Kidney (tissue), 14 donors: Measurements from ENCODE around the gene MYF5. TPM values are rescaled to one million over a fixed set of nuclear protein-coding genes. Genes with fewer than 3 reads are reported as not detected.

Source experiments
- DNase-seq, 5 donors: peaks; one replicate each; pipeline ENCODE4 v3.0.0-alpha.2; 2013 to 2020
- FAIRE-seq: peaks from 2 replicates; lab custom pipeline; 2012; peaks lifted over from hg19 to GRCh38; lab: Jason Lieb, UNC
- H3K27ac ChIP-seq, 2 donors: one replicate each; pipeline ENCODE4 v1.7.0; 2013; ENCODE audit warnings: low read depth in 2 of 2, low read length in 2 of 2, inconsistent platforms in 1 of 2
- H3K27me3 ChIP-seq: one replicate; pipeline ENCODE4 v1.7.1; 2013; ENCODE audit warnings: low read length, inconsistent platforms; ENCODE audit not compliant: control insufficient read depth, insufficient read depth
- H3K36me3 ChIP-seq, 3 donors: one replicate each; pipeline versions ENCODE4 v1.7.0 to v1.7.1; 2013; ENCODE audit warnings: low read length in 3 of 3, control low read depth in 1 of 3, inconsistent platforms in 1 of 3; ENCODE audit not compliant: insufficient read depth in 3 of 3, control insufficient read depth in 2 of 3
- H3K4me1 ChIP-seq, 3 donors: one replicate each; pipeline versions ENCODE4 v1.7.0 to v1.7.1; 2013; ENCODE audit warnings: low read length in 3 of 3, inconsistent platforms in 1 of 3, low read depth in 1 of 3; ENCODE audit not compliant: control insufficient read depth in 2 of 3, insufficient read depth in 2 of 3
- H3K4me3 ChIP-seq, 3 donors: one replicate each; pipeline versions ENCODE4 v1.7.0 to v1.8.1; 2013; ENCODE audit warnings: low read length in 3 of 3, control low read depth in 1 of 3, inconsistent platforms in 1 of 3
- H3K9ac ChIP-seq, 3 donors: one replicate each; pipeline versions ENCODE4 v1.7.0 to v1.7.1; 2013; ENCODE audit warnings: low read length in 3 of 3, control low read depth in 1 of 3, inconsistent platforms in 1 of 3
- H3K9me3 ChIP-seq, 3 donors: one replicate each; pipeline versions ENCODE4 v1.7.0 to v1.7.1; 2013; ENCODE audit warnings: low read length in 3 of 3, control low read depth in 1 of 3, inconsistent platforms in 1 of 3; ENCODE audit not compliant: control insufficient read depth in 2 of 3, insufficient read depth in 1 of 3
- intact Hi-C: fragments of 100-400 bp; cut with DNase I; formaldehyde crosslinking; loops from one replicate; pipeline ENCODE4 v1.11.1; 2022
- polyA plus RNA-seq: library from polyadenylated mRNA; stranded (reverse); fragments of 350-450 nt; fragmentation: Illumina TruSeq; extraction: RNeasy Lipid Tissue Mini Kit (QIAGEN cat#74804); gene quantifications from one replicate; pipeline ENCODE4 v1.2.3, GENCODE V29; 2014; ENCODE audit warnings: low read depth, low replicate concordance; ENCODE audit not compliant: insufficient read depth
- total RNA-seq: library from RNA; stranded (reverse); fragmentation: NEBNext Ultra II Directional; extraction: Animal tissue kit (Norgen Biotek cat#: 25700); gene quantifications from one replicate; pipeline ENCODE4 v1.2.1, GENCODE V29; 2021
- TF ChIP-seq, protein P1 (sequence below): IDR thresholded peaks from 3 replicates; pipeline ENCODE4 v1.5.1; 2012; ENCODE audit warnings: mild to moderate bottlenecking, moderate library complexity, borderline replicate concordance; ENCODE audit not compliant: insufficient read depth; ENCODE audit errors: extremely low read depth
- donor health status: control.
- donor health status: control.
- donor health status: control.
- donor health status: control.
- donor health status: control.
- donor health status: DM: yes; HTN: yes; CAD: no.
- donor health status: Normal renal cell carcinoma (clear cell type).

The MYF5 gene
- total and polyA plus RNA-seq, 2 donors from 2014 or later, result not detected

DNA sequence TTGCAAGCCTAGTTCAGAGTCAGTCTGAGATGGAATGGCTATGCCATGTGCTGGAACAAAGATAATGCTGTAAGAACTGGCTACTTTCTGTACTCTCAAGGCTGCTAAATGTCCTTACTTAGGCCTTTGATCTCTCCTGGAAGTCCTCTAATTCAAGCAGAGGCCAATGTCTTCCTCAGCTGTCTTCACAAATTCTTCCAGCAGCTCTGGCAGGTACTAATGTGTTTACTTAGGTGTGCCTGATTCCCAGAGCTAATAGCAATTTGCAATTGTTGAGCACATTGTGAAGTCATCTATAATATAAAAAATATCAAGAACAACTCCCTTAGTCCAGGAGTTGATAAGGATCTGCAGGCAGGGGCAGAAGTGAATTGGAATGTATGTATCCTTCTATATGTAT, 3.8 kb upstream of the MYF5 start:
- Histone ChIP-seq H3K27me3 (peaks cover 55% of the 10 kb centered on the region), H3K27ac (no peak overlapping the region)
- no peak for FAIRE-seq

DNA sequence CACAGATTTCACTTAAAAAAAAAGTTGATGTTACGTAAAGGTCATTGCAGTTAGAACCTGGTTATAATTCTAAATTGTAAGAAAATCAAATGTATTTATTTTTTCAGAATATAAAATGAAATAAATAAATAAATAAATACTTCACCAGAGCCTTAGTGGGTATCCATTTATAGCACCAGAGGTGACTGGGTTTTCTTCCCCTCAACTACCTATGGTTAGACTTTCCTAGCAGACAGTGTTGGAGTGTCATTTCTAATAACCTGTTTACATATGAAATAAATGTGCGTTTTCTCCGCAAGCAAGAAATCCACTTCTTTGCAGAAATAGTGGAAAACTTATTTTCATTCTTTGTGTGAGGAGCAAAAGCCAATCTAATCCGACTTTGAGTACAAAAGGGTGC, 3.3 kb upstream of the MYF5 start:
- TF ChIP-seq, protein P1, sequence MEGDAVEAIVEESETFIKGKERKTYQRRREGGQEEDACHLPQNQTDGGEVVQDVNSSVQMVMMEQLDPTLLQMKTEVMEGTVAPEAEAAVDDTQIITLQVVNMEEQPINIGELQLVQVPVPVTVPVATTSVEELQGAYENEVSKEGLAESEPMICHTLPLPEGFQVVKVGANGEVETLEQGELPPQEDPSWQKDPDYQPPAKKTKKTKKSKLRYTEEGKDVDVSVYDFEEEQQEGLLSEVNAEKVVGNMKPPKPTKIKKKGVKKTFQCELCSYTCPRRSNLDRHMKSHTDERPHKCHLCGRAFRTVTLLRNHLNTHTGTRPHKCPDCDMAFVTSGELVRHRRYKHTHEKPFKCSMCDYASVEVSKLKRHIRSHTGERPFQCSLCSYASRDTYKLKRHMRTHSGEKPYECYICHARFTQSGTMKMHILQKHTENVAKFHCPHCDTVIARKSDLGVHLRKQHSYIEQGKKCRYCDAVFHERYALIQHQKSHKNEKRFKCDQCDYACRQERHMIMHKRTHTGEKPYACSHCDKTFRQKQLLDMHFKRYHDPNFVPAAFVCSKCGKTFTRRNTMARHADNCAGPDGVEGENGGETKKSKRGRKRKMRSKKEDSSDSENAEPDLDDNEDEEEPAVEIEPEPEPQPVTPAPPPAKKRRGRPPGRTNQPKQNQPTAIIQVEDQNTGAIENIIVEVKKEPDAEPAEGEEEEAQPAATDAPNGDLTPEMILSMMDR, result no peak

More for the DNA sequence above, 3.8 kb upstream of the MYF5 start:
- TF ChIP-seq, protein P1, result no peak
- H3K4me3 ChIP-seq, result no peak overlapping the region
- intact Hi-C loops, result no loop called here
- no peaks in the 10 kb centered on the region for H3K36me3 ChIP-seq
- no peak for DNase-seq
- H3K4me1 ChIP-seq, result peaks cover 0 to 5% (median 3%) of the 10 kb centered on the region in 3 donors
- H3K9ac ChIP-seq, result no peak overlapping the region
- no peaks in the 10 kb centered on the region for H3K9me3 ChIP-seq

DNA sequence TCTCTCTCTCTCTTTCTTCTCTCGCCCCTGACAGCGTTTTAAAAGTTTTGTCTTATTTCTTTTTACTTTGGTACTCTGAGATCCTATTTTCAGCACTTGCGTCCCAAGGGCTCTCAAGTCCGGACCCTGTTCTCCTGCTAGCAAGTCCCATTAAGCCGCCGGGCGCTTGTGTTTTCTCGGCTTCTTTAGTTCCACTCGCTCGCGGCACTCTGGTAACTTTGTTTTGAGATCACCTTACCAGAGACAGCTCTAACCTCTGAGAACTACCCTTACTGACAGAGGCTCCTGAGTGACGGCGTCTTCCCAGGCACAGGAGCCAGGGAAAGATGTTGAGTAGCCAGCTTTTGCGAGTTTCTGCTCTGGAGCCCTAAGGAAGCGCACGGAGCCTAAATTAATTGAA, 2.7 kb upstream of the MYF5 start:
- FAIRE-seq (no peak), DNase-seq (peak in 3 of 5 donors; percentile 55 to 75 (median 70))
- Histone ChIP-seq H3K4me3 (peak overlapping the region in 2 of 3 donors; percentile 46 to 47), H3K27ac (no peak overlapping the region), H3K27me3 (peaks cover 51% of the 10 kb centered on the region), H3K9me3 (no peaks in the 10 kb centered on the region), H3K4me1 (peaks cover 0 to 3% (median 0%) of the 10 kb centered on the region in 3 donors), H3K9ac (no peak overlapping the region), H3K36me3 (no peaks in the 10 kb centered on the region)
- TF ChIP-seq, protein P1, result no peak
- intact Hi-C loops, result no loop called here

More for the DNA sequence above, 3.3 kb upstream of the MYF5 start:
- DNase-seq, result no peak
- intact Hi-C loops, result no loop called here
- Histone ChIP-seq H3K9ac (no peak overlapping the region), H3K36me3 (no peaks in the 10 kb centered on the region), H3K27ac (no peak overlapping the region), H3K9me3 (no peaks in the 10 kb centered on the region), H3K4me3 (peak overlapping the region in 1 of 3 donors; percentile 46), H3K4me1 (peaks cover 0 to 5% (median 3%) of the 10 kb centered on the region in 3 donors), H3K27me3 (peaks cover 56% of the 10 kb centered on the region)
- no peak for FAIRE-seq

DNA sequence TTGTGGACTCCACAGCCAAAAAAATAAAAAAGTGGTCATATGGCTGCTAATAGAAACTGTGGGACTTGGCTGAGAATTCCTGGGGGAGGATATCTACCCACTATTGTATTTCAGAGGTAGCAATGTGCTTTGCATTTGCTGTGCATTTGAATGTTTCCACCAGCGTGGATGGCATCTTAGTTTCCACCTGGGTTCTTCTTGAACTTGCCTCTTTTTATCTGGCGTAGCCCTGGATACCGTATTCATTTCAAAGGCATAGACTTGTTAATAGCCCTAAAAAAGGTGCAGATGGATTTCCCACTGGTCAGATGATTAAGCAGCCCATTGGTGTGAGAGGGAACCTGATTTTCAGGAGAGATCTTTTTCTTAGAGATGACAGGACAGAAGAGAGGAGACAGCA, 1.9 kb upstream of the MYF5 start:
- H3K9ac ChIP-seq, result no peak overlapping the region
- intact Hi-C loops, result no loop called here
- H3K9me3 ChIP-seq, result no peaks in the 10 kb centered on the region
- FAIRE-seq, result no peak
- TF ChIP-seq, protein P1, result no peak
- H3K36me3 ChIP-seq, result no peaks in the 10 kb centered on the region
- peak in 1 of 5 donors; percentile 6 for DNase-seq
- H3K27ac ChIP-seq, result no peak overlapping the region
- peaks cover 0 to 3% (median 0%) of the 10 kb centered on the region in 3 donors for H3K4me1 ChIP-seq
- H3K4me3 ChIP-seq, result no peak overlapping the region
- H3K27me3 ChIP-seq, result peaks cover 48% of the 10 kb centered on the region
